ENCODE results near the gene FOSL2.

GRCh38 chr2:28401948-28402550 lies 9.4 kb downstream of the FOSL2 start:
- no peak for TF ChIP-seq CTCF (IDR thresholded peaks at IDR 0.05)
- no peak for TF ChIP-seq EZH2phosphoT487 (IDR thresholded peaks at IDR 0.05)
- TF ChIP-seq EZH2 (IDR thresholded peaks at IDR 0.05), result no peak
